Activated CD4-positive, alpha-beta T cell treated with anti-CD3 and anti-CD28 coated beads, Interleukin-10, Interleukin-2, amounts not matched to agents 100 ng/mL and 50 ng/mL, durations not matched to agents 16 hours and 8 hours (primary cell): Measurements from ENCODE around the gene CNNM2.
"Not testable (repeated sequence)": the region's sequence is repeated elsewhere in the genome, so short reads cannot be mapped to it uniquely, and the experiment has no call there.

Experiments
- DNase-seq: peaks from one replicate; pipeline ENCODE4 v3.0.0-alpha.2; 2020

Gene CNNM2

GRCh38 chr10:102970562-102971340, 52.7 kb downstream of the CNNM2 start:
- DNase-seq, result no peak

GRCh38 chr10:102975483-102976379, 57.6 kb downstream of the CNNM2 start:
- no peak for DNase-seq

GRCh38 chr10:102976380-102976726, 58.3 kb downstream of the CNNM2 start:
- not testable (repeated sequence) for DNase-seq

GRCh38 chr10:102982296-102982695, 64.2 kb downstream of the CNNM2 start:
- DNase-seq, result no peak

- DNase-seq, result no peak
Measured at GRCh38 chr10:102984086-102984485, 66.0 kb downstream of the CNNM2 start.

GRCh38 chr10:102985811-102986210, 67.7 kb downstream of the CNNM2 start:
- no peak for DNase-seq

GRCh38 chr10:102988404-102989314, 70.6 kb downstream of the CNNM2 start:
- no peak for DNase-seq

GRCh38 chr10:102994531-102995295, 76.6 kb downstream of the CNNM2 start:
- no peak for DNase-seq

- no peak for DNase-seq
Measured at GRCh38 chr10:102996876-102997275, 78.8 kb downstream of the CNNM2 start.

- peak; percentile 15 for DNase-seq
Measured at GRCh38 chr10:102997998-102998397, 79.9 kb downstream of the CNNM2 start.

GRCh38 chr10:102998399-102998907, 80.4 kb downstream of the CNNM2 start:
- no peak for DNase-seq

- DNase-seq, result not testable (repeated sequence)
Measured at GRCh38 chr10:103000050-103000449, 82.0 kb downstream of the CNNM2 start.

GRCh38 chr10:103007017-103007416, 88.9 kb downstream of the CNNM2 start:
- no peak for DNase-seq

GRCh38 chr10:103013416-103013815, 95.3 kb downstream of the CNNM2 start:
- no peak for DNase-seq

- DNase-seq, result no peak
Measured at GRCh38 chr10:103019425-103019824, 101.3 kb downstream of the CNNM2 start.

- no peak for DNase-seq
Measured at GRCh38 chr10:103021150-103021899, 103.2 kb downstream of the CNNM2 start.

GRCh38 chr10:103021900-103022293, 103.8 kb downstream of the CNNM2 start:
- no peak for DNase-seq

GRCh38 chr10:103025696-103026095, 107.6 kb downstream of the CNNM2 start:
- DNase-seq, result no peak

- no peak for DNase-seq
Measured at GRCh38 chr10:103038570-103038969, 120.5 kb downstream of the CNNM2 start.

GRCh38 chr10:103040418-103040817, 122.3 kb downstream of the CNNM2 start:
- DNase-seq, result no peak

- no peak for DNase-seq
Measured at GRCh38 chr10:103041391-103041790, 123.3 kb downstream of the CNNM2 start.
